Activated CD4-positive, alpha-beta T cell treated with anti-CD3 and anti-CD28 coated beads, Interleukin-2, amount 50 U/mL, for 1 hour (primary cell): ENCODE results near the gene CEP131.

Source experiments
- DNase-seq: peaks from one replicate; pipeline ENCODE4 v3.0.0-alpha.2; 2020

Gene CEP131

DNA sequence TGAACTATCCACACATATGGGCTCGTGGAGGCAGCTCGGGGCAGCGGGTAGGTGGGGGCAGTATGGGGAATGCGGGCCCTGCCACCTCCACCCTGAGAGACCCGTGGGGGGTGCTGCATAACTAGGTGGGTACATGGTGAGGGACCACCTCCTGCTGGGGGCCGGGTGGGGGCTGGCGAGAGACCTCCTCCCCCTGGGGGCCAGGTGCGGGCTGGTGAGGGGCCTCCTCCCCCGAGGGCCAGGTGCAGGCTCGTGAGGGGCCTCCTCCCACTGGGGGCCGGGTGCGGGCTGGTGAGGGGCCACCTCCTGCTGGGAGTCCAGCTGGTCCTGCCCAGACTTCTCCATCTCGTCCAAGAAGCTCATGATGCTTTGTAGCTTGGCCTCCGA, 25.4 kb downstream of the CEP131 start:
- no peak for DNase-seq

DNA sequence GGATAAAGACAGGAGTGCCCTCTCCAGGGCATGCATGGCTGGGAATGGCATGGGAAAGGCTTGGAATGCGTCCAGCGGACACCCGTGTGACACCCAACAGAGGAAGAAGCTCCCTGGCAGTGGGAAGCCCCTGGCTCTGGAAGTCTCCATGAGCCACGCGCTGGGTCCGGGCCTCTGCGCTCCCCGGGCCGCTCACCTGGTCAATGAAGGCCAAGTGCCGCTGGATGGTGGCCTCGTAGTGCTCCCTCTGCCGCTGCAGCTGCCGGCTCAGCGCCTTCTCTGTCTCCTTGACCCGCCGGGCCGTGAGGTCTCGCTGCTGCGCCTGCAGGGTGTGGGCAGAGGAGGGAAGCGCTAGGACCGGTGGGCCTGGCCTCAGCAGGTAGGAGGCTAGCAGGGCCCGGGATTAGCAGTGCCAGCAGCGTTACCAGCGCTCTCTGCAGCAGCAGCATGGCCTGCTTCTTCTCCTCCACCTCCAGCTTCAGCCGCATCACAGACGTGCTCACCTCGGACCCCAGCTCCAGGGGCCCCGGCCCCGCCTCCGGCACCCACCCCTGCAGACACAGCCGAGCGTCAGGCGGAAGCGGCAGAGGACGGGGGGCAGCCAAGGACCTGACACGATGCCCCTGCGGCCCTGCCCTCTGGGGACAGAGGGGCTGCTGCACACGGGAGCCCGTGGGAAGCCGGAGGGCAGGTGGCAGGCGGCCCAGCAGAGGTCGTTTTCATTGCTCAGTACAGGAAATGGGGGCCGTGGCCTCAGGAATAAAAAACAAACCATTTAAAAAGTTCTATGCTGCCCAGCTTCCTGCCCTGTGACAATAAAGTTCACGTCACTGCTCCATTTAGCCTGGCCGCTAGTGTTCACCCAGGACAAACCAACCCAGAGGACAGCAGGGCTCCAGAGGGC, 26.0 kb downstream of the CEP131 start:
- no peak for DNase-seq

DNA sequence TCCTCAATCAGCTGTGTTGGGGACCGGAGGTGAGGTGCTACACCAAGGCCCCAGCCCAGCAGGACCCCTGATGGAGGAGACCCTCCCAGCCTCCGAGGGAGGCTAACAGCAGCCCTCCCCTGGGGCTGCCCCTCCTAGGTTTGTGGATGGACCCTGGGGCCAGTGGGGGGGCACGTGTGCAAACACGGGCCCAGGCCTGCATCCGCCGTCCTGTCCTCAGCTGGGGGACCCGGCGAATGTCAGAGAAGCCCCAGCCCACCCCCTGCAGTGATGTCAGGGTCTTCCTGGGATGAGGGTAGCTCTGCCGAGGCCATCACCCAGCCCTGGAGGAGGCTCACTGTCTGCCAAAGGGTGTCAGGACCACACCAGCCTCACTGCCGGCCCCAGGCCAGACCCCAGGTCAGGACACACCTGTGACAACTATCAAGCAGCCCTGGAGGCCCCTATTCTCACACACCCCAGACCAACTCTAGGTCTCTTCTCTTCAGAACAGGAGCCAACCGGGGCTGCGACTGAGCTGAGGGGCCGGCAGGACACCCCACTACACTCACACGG, 26.7 kb downstream of the CEP131 start:
- no peak for DNase-seq

DNA sequence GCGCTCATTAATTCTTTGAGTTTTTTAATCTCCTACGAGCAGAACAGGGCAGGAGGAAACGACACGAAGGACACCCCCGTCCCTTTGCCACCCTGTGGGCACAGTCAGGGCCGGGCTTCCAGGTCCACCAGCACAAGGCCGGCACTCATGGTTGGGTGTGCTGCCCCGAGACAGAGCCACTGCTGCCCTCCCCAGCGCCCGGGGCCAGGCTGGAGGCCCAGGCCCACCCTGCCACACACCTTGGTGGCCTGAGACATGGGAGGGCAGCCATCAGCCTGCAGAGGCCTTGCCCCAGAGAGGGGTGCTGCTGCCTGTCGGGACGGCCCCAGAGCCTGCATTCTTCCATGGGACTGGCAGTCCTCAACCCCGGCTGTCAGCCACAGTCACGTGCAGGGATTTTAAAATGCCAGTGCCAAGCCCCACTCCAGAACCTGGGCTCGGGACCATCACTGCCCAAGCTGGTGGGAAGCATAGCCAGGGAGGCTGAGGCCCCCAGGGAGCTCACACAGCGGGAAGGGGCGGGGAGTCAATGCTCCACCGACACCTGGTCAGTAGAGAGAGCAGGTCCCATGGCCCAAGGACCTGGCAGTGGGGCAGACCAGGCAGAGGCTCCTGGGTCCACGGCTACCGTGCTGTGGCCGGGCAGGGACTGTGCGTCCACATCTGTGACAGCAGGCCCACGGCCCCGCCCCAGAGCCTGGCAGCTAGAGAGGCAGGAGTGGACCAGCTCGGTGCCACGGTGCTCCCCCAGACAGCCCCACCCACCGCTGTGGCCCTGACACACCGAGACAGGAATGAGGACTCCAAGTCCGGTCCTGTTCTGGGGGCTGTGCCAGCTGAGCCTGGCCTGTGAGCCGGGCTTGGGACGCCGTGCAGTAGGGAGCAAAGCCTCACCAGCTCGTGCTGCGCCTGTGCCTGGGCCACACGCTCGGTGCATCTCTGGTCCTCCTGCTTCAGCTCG, 27.5 kb downstream of the CEP131 start:
- no peak for DNase-seq

DNA sequence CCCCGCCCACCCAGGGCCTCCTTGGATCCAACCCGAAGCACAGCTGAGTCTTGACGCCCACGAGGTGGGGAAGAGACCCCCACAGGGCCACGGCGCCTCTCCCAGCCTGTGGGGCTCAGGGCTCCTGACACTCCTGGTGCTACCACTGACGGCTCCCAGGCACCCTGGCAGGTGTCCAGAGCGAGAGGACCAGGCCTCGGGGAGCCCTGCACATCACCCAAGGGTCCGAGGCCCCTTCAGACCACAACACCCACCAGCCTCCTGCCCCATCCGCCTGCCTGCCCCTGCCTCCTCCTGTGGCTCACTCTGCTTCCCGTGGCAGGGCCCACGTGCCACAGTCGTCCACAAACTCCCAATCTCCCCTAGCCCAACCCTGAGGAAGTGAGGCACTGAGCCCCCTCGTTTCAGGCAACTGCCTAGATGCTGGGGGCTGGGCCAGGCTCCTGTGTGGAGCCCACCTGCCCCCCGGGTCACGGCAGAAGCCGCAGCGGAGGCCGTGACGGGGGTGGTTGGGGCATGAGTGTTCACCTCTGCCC, 28.5 kb downstream of the CEP131 start:
- DNase-seq: no peak

DNA sequence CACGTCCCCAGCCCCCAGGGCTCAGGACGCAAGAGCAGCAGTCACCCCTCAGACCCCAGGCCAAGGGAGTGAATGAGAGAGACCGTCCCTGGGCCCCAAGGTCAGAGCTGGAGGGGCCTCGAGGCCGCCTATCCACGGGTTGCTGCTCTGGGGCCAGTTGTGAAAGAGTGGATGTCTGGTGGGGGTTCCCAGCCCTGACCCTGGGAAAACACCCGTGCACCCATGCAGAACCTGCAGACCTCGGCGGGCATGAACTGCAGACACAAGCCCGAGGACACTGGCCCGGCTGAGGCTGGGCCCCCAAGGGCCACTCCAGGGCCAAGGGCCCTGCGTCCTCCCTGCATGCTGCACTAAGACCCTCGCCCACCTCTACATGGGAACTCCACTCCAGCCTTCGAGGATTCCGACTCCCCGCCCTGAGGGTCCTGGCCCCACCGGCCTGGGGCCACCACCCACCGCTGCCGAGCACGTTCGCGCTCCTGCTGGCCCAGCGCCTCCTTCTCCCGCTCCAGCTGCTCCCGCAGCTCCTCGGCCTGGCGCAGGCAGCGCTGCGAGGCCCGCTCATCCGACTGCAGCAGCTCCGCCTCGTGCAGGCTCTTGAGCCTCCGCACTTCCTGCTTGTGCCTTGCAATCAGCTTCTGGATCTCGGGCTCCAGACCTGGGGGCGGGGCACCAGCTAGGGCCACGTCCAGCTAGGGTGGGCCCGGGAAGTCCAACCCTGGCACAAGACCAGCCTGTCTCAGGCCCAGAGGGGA, 29.1 kb downstream of the CEP131 start:
- DNase-seq: no peak

DNA sequence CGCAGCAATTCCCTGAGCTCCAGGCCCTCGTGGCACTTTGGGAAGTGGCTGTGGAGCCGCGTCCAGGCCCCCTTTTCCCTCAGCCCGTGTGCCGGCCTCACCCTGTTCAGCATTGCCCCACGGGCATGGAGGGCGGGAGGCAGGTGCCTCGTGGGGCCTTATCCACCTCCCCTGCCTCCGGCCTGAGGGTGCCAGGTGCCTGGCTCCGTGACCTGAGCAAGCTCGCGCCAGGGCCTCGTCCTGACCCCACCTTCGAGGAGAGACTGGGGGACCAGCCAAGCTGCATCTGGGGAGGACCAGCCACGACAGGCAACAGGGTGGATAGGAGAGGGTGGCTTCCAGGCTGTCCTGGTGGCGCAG, 29.7 kb downstream of the CEP131 start:
- no peak for DNase-seq

DNA sequence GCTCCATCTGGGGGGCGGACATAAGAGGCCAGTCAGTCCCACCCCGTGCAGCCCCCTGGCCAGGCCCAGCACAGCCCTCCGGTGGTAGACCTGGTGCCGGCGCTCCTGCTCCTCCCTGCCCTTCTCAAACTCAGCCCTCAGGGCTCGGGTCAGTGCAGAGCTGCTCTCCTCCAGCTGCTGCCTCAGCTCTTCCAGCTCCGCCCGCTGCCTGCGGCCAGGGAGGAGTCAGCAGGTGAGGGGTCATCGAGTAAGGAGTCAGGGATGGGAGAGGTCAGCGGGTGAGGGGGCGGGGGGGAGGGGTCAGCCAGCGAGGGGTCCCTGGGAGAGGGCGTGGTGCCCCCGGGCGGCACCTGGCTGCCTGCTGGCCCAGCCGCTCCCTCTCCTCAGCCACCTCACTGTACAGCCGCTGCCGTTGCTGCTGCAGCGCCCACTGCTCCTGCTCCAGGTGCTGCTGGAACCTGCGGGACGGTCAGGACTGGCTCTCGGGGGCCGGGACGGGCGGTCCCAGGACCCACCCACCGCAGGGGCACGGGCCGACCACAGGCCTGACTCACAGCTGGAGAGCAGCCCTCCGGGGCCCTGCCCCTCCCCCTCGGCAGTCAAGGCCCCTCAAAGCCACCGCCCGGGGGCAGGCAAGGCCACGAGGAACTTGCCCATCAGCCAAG, 30.2 kb downstream of the CEP131 start:
- no peak for DNase-seq

DNA sequence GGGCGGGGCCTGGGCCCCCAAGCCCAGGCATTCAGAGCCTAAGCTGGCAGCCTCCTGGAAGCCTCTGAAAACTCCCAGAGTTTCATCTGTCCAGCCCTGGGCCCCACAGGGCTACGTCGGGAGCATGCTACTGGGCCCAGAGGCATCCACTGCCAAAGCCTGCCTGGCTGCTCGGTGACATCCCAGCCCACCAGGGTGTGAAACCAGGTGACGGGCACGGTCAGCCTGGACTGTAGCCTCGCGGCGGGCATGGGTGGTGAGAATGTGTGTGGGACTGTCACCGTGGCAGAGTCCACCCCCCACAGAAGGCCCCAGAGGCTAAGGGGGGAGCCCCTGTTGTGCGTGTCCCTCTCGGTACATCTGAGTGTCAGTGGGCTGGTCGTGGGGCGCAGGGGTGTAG, 31.1 kb downstream of the CEP131 start:
- no peak for DNase-seq

- DNase-seq: no peak
Observed at GRCh38 chr17:81191116-81191515, 31.6 kb downstream of the CEP131 start.

GRCh38 chr17:81190591-81190990, 32.2 kb downstream of the CEP131 start:
- no peak for DNase-seq

GRCh38 chr17:81189670-81190530, 32.9 kb downstream of the CEP131 start:
- no peak for DNase-seq

GRCh38 chr17:81189016-81189415, 33.7 kb downstream of the CEP131 start:
- no peak for DNase-seq

DNA sequence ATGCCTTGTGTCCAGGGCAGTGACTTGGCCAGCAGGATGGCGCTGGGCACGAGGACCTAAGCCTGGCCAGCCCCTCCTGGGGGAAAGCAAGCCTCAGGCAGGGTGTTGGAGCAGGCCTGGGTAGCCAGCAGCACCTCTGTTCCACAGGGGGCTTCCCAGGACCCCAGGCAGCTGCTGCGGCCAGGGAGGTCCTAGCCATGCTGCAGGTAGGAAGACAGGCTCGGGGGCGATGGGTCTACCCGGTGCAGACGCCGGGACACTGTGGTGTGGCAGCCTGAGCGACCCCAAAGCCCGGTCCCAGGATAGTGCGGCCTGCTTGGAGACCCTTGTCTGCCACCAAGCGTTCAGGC, 34.3 kb downstream of the CEP131 start:
- DNase-seq: no peak

DNA sequence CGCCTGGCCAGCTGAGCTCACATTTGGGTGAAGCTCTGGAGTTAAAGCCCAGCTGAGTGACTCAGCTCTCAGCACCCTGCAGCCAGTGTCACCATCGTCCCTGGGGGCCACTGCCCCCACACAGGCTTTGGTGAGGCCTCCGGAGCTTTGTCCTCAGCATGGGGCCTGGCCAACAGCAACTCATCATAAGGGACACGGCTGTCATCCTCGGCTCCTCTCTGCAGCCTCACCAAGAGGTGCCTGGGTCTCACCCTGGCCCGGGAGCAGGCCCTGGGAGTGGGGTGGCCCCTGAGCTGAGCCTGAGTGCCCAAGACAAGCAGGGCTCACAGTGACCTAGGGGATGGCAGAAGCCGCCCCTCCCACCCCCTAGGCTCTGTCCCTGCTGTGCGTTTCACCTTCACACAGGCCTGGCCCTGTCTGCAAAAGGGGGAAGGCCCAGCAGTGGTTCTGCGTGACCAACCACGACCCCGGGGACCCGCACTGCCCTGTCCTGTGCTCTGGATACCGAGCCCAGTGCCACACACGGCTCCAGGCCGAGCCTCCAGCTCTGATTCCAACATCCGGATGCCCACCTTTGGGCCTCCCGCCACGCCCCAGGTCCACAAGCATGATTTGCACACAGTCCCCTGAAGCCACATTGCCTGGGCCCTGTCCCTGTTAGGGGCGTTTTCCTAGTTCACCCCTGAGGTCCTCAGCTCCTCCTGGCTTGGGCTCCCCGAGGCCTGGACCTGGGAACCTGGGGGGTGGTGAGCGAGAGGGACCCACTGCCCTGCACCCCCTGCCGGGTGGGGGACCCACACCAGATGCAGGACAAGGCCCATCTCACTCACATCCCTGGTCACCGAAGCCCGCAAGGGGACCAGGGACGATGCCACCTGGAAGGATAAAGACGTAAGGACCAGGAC, 34.9 kb downstream of the CEP131 start:
- DNase-seq: no peak

- no peak for DNase-seq
Observed at GRCh38 chr17:81187120-81187519, 35.6 kb downstream of the CEP131 start.

GRCh38 chr17:81186203-81186602, 36.6 kb downstream of the CEP131 start:
- DNase-seq: no peak

DNA sequence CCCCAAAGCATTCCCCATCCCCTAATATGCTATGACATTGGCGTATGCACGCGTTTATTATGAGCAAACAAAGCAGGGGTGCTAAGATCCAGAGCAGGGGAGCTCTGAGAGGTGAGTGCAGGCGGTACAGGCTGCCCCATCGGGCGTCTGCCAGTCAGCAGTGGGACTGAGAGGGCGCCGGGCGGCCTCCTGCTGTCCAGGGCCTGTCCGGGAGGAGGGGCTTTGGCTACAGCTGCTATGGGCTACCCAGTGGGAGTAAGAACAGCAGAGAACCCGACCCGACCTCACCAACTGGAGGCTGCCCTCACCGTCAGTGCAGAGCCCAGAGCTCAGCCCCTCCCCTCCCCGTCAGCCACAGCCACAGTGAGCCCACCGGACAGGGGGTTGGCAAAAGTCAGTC, 38.2 kb downstream of the CEP131 start:
- no peak for DNase-seq

DNA sequence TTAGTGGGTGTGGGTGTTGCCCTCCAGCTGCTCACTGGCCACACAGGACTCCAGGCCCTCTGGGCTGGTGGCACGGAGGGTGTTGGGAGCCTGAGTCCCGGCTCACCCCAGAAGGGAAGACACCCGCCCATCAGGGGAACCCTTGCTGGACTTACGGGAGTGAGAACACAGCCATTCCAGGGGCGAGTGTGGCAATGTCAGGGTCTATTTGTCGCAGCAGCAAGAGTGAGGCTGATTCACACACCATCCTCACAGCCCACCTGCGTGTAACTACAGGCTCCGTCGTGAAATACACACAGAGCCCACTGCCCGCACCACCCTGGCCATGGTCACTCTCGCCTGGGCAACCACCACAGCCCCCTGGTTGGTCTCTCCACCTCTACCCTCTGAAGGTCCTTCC, 39.0 kb downstream of the CEP131 start:
- DNase-seq: no peak

DNA sequence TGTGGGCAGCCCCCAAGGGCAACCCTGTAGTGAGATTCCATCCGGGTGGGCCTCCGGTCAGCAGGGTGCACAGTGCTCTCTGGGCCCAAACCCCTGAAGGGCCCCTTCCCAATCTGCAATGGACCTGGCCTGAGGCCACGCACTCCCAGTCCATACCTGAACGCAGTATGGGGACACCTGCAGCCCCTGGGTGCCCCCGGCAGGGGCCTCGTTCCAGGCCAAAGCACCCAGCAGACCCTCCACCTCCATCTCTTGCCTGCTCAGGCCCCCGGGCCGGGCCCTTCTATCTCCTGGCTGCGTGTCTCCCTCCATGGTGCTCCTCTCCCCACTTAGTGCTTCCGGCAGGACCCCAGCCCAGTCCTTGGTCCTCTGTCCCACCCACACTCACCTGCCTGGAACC, 39.4 kb downstream of the CEP131 start:
- no peak for DNase-seq
